GM21786 (cell line): Measurements from ENCODE around the gene LRRK1.

ENCODE experiments used
- ATAC-seq: cut with Tn5 transposase; IDR thresholded peaks from one replicate; pipeline ENCODE4 v1.9.1; 2021; ENCODE audit not compliant: unreplicated experiment

Gene LRRK1

DNA sequence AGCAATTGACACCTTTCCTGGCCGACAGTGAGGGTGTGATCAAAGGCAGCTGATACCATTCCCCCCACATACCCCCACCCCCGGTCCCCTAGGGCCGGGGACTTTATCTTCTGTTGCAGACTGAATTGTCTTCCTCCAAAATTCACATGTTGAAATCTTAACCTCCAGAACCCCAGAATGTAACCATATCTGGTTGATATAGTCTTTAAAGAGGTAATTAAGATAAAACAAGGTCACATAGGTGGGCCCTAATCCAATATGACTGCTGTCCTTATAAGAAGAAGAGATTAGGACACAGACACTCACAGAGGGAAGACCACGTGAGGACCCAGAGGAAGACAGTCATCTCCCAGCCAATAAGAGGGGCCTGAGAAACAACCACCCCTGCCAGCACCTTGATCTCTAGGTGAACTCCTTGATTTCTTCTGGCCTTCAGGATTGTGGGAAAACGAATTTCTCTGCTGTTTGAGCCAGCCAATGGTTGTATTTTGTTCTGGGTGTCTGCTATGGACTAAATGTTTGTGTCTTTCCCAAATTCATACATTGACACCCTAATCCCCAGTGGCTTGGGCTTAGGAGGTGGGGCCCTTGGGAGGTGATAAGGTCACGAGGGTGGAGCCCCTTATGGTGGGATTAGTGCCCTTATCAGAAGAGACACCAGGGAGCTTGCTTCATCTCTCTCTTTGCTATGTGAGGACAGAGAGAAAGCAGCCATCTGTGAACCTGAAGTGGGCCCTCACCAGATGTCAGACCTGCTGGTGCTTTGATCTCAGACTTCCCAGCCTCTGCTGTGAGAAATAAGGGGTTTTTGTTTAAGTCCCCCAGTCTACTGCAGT, 188.7 kb downstream of the LRRK1 start:
- no peak for ATAC-seq

DNA sequence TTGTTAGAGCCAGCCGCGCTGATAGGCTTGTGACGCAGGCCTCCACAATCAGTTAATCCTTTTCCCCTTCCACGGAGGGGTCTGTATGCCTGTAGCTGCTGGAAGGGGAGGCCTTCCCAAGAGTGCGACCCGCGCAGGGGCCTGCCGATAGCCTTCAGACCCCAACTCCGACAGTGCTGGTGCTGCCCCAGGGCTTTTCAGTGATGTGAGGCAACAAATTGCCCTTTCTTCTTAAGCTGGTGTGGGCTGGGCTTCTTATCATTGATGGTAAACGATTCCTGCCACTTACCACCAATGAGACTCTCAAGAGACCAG, 189.3 kb downstream of the LRRK1 start:
- no peak for ATAC-seq

DNA sequence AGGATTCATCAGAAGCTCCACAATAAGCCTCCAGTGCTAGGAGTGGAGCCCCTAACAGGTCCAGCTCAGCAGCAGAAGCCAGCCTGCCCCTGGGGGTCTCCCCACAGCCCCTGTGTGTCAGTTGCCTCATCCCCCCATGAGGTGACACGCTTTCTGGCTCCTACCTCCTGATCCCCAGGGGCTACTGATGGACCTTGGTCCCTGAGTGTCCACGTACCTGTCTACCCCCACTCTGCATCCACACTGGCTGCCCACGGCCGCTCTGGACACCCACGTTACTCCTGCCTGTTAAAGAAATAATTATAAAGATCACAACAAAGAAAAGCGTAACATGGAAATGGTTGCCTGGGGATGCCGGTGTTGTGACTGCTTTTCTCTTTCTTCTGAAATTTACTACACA, 189.6 kb downstream of the LRRK1 start:
- ATAC-seq = no peak

DNA sequence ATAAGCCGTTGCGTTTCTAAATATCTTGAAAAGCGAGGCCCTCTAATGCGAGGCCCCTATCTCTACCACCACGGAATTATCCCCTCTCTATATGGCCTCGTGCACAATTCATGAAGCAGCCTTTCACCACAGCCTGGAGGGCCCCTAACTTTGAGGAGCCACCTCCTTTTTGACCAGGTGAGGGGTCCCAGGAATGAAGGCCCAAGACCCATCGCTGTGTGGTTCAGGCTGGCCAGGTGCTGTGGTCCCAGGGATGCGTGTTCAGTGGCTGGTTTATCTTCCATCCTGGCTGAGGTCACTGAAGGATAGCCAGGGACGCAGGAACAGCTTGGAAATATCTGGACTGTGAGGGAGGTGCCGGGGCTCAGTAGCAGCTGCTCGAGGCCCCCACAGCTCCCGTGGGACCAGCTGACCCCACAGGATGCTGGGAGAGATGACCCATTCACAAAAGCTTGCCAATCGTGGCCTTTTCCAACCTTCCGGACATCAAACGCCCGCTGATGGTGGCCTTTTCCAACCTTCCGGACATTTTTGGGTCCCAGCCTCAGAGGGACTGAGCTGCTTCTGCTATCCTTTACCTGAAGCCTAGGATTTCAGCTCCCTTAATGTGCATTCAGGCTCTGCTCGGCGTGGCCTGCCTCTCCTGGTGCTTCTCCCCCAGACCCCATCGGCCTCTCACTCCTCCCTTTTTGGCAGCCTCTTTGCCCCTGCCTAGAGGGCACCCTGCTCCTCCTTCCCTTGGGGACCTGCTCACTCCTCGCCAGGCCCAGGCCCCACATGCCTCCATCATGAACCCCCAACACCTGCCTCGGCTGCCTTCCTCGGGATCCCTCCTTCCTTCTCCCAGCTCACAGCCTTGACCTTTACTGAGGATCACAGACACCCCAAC, 191.8 kb downstream of the LRRK1 start:
- ATAC-seq = no peak

DNA sequence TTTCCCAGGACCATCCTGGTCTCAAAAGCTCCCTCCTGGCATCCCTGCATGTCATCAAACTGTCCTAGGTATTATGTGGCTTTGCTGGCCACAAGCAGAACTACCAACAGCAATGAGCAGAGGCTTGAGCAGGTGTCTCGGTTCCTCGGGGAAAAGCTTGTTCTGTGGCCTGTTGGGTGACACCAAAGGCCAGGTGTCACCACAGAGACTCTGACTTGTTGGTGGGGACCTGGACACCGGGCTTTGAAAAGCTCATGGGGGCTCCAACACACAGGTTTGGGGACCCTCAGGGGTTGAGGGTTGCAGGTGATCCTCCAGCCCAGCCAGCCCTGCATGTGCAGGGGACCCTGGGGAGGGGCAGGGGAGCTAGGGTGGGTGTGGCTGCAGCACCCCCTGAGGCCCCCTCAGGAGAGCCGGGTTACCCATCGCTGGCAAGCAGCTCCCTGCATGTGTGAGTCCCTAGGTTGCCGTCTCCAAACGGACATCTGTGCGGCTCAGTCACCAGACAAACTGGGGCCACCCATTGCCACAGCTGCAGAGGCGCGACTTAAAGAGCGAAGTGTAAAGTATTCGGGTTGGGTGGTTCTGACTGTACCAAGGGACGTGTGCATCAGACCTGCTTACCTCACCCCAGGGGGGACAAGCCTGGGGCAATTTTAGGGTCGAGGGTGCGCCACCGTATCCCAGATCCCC, 192.6 kb downstream of the LRRK1 start:
- ATAC-seq = no peak

DNA sequence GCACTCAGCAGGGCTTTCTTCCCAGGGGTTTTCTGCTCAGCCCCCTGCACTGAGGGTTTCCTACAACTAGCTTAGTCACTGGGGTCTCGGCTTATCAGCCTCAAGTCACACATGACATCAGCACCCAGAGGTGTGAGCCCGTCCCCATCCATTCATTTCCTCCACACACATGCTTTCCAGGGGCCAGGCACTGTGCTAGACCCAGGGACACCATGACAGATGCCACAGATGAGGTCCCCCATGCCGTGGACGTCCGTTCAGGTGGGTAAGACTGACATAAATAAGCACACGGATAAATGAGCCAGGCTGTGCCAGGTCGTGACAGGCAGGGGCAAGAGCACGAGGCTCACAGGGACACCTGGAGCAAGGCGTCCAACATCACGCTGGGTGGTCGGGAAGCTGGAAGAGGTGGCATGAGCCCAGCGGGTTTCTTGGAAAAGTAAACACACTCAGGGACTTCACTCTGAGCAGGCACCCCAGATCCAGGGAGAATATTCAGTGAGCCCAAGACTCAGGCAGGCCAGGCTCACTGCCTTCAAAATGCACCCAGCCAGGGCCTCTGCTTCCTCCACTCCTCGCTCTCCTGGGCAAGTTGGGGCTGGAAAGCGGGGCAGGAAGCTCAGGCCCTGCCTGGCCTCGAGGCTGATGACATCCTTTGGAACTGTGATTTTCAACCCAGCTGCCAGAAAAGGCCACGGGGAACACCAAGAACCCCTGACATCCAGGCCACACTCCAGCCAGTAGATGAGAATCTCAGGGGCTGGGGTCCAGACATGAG, 193.4 kb downstream of the LRRK1 start:
- ATAC-seq = no peak

GRCh38 chr15:101113114-101114005, 194.2 kb downstream of the LRRK1 start:
- no peak for ATAC-seq

- no peak for ATAC-seq
Measured at GRCh38 chr15:101114166-101114565, 195.0 kb downstream of the LRRK1 start.

DNA sequence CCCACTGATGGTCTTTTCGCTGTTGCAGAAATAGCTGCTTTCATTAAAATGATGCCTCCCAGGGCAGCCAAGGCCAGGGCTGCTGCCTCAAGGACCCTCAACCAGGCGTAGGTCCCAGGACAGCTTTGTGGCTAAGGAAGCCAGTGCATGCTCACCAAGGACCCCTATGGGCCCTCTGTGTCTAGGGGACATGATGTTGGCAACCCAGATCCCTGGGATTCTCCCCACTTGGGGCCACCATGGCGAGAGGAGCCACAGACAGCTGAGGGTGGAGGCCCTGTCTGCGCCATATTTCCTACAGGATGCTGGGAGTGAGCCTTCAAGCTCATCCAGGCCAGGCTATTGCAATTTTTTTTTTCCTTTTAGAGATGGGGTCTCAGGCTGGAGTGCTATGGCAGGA, 195.5 kb downstream of the LRRK1 start:
- ATAC-seq = no peak

GRCh38 chr15:101115393-101115785, 196.2 kb downstream of the LRRK1 start:
- ATAC-seq = no peak

GRCh38 chr15:101115786-101116680, 196.9 kb downstream of the LRRK1 start:
- ATAC-seq = no peak

- ATAC-seq = no peak
Measured at GRCh38 chr15:101116681-101116976, 197.5 kb downstream of the LRRK1 start.

DNA sequence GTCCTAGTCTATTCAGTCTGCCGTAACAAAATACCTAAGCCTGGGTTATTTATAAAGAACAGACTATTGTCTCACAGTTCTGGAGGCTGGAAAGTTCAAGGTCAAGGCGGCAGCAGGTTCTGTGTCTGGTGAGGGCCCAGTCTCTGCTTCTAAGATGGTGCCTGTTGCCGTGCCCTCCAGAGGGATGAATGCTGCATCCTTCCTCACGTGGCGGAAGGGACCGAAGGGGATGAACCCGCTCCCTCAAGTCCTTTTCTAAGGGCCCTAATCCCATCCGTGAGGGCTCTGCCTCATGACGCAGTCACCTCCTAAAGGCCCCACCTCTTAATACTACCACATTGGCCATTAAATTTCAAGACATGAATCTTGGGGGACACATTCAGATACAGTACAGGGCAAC, 199.0 kb downstream of the LRRK1 start:
- no peak for ATAC-seq

- no peak for ATAC-seq
Measured at GRCh38 chr15:101118615-101119014, 199.5 kb downstream of the LRRK1 start.

DNA sequence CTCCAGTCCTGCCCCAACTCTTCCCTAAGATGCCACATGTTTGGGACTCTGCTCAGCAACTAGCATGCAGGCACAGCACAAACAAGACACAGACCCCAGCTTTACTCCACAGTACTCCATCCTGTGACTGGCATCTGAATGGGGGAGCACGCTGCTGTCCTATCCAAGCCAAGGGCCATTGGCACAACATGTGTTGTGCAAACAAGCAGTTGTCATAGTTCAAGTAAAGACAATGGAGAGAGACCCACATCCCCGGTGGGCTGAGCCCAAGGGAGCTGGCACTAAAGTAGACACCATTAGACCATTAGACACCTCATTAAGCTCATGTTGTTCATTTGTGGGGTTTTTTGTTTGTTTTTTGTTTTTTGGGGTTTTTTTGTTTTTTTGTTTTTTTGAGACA, 200.0 kb downstream of the LRRK1 start:
- no peak for ATAC-seq
